ENCODE data around the gene CABP7.

CABP7 gene

GRCh38 chr22:29719899-29720645 is at the start of gene CABP7:
Gene CABP7 (plus strand): TSS chr22:29720003. CDS start chr22:29720425, 422 bp downstream.
- H3K4me3 ChIP-seq (ENCODE audit: low read length in 2 of 2), result no peak within 1 kb of the TSS
- H3K36me3 ChIP-seq (ENCODE audit: control insufficient read depth in 2 of 2, insufficient read depth in 2 of 2, low read length in 2 of 2), result no peaks in the 10 kb centered on the region
- no peak within 1 kb of the TSS for H3K9ac ChIP-seq (ENCODE audit: low read depth in 1 of 2, low read length in 2 of 2)
- no peak within 1 kb of the TSS for H3K27ac ChIP-seq (ENCODE audit: low read depth in 2 of 2, low read length in 2 of 2)
- H3K4me1 ChIP-seq (ENCODE audit: control insufficient read depth in 2 of 2, insufficient read depth in 2 of 2, low read length in 2 of 2), result no peaks in the 10 kb centered on the region
- H3K9me3 ChIP-seq (ENCODE audit: control insufficient read depth in 2 of 2, low read length in 2 of 2), result no peaks in the 10 kb centered on the region
- peaks cover 22 to 39% of the 10 kb centered on the region in 2 donors for H3K27me3 ChIP-seq (ENCODE audit: control insufficient read depth in 2 of 2, insufficient read depth in 2 of 2, low read length in 2 of 2)

DNA sequence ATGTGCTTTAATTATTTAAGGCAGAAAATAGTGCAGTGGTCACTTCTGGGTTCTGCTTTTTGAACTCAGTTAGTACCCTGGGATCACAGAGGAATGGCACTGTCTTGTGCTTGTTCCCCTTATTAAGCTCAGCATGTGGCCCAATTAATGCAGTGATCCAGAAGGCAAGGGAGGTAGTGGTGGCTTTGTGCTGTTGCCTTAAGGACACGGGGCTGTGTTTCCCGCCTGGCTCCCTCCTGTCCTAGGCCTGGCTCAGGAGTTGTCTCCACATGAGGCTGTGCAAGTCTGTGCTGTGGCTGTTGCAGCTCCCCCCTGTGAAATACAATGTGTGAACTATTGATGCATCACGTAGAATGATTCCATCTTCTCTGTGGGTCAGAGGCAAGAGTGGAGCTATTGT is 49.2 kb upstream of the CABP7 start:
- peaks cover 47 to 61% of the 10 kb centered on the region in 2 donors for H3K36me3 ChIP-seq (ENCODE audit: control insufficient read depth in 2 of 2, insufficient read depth in 2 of 2, low read length in 2 of 2)
- H3K4me1 ChIP-seq (ENCODE audit: control insufficient read depth in 2 of 2, insufficient read depth in 2 of 2, low read length in 2 of 2), result no peaks in the 10 kb centered on the region
- no peak overlapping the region for H3K27ac ChIP-seq (ENCODE audit: low read depth in 2 of 2, low read length in 2 of 2)
- no peak overlapping the region for H3K4me3 ChIP-seq (ENCODE audit: low read length in 2 of 2)
- H3K9ac ChIP-seq (ENCODE audit: low read depth in 1 of 2, low read length in 2 of 2), result no peak overlapping the region
- no peaks in the 10 kb centered on the region for H3K9me3 ChIP-seq (ENCODE audit: control insufficient read depth in 2 of 2, low read length in 2 of 2)
- no peaks in the 10 kb centered on the region for H3K27me3 ChIP-seq (ENCODE audit: control insufficient read depth in 2 of 2, insufficient read depth in 2 of 2, low read length in 2 of 2)

DNA sequence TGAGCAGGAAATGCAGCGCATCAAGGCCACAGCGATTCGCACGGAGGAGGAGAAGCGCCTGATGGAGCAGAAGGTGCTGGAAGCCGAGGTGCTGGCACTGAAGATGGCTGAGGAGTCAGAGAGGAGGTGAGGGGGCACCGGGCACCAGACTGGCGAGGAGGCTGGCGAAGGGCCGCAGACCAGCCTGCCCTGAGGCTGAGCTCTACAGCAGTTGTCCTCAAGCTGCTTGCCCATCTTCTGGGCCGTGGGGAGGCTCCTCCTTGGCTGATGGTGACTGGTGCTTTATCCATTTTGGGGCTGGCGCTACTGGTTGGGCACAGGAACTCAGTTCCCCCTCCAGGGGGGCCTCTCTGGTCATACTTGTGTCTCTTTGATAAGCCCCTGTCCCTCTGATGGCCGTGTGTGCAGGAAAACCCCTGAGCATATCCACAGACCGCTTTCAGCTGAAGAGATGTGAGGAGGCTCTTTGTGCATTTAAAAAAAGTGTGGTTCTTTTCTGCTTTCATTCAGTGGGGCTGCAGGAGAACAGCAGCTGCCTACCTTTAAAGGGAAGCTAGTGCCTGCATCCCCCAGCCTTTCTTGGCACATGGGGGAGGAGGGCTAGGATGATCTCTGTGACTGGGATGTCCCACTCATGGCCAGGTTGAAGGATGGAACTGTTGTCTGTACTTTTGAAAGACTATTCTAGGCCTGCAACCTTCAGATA is 46.3 kb upstream of the CABP7 start:
- Histone ChIP-seq H3K27me3 (ENCODE audit: control insufficient read depth in 2 of 2, insufficient read depth in 2 of 2, low read length in 2 of 2) (no peaks in the 10 kb centered on the region), H3K36me3 (ENCODE audit: control insufficient read depth in 2 of 2, insufficient read depth in 2 of 2, low read length in 2 of 2) (peaks cover 54 to 75% of the 10 kb centered on the region in 2 donors), H3K4me1 (ENCODE audit: control insufficient read depth in 2 of 2, insufficient read depth in 2 of 2, low read length in 2 of 2) (no peaks in the 10 kb centered on the region)

DNA sequence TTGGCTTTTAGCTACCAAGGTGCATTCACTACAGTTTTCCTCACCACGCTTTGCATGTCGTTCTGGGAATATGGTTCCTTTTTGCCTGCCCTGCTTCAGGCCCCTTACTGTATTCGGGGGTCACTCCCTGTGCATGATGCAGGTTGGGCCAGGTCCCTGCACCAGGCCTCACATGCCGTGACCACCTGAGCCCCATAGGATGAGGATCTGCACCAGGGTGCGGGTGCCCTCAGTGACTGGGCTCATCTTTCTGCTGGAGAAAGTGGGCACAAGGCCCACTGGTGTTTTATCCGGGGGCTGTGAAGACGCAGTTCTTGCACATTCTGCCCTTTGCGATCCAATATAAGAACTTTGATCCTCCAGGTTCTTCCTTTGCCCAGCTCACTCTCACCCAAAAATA is 45.7 kb upstream of the CABP7 start:
- H3K4me1 ChIP-seq (ENCODE audit: control insufficient read depth in 2 of 2, insufficient read depth in 2 of 2, low read length in 2 of 2), result no peaks in the 10 kb centered on the region
- no peak overlapping the region for H3K9ac ChIP-seq (ENCODE audit: low read depth in 1 of 2, low read length in 2 of 2)
- H3K36me3 ChIP-seq (ENCODE audit: control insufficient read depth in 2 of 2, insufficient read depth in 2 of 2, low read length in 2 of 2), result peaks cover 55 to 75% of the 10 kb centered on the region in 2 donors
- H3K4me3 ChIP-seq (ENCODE audit: low read length in 2 of 2), result no peak overlapping the region
- H3K27me3 ChIP-seq (ENCODE audit: control insufficient read depth in 2 of 2, insufficient read depth in 2 of 2, low read length in 2 of 2), result no peaks in the 10 kb centered on the region
- no peak overlapping the region for H3K27ac ChIP-seq (ENCODE audit: low read depth in 2 of 2, low read length in 2 of 2)
- no peaks in the 10 kb centered on the region for H3K9me3 ChIP-seq (ENCODE audit: control insufficient read depth in 2 of 2, low read length in 2 of 2)

More for the DNA sequence above, 46.3 kb upstream of the CABP7 start:
- H3K9ac ChIP-seq (ENCODE audit: low read depth in 1 of 2, low read length in 2 of 2), result no peak overlapping the region
- no peak overlapping the region for H3K27ac ChIP-seq (ENCODE audit: low read depth in 2 of 2, low read length in 2 of 2)
- H3K4me3 ChIP-seq (ENCODE audit: low read length in 2 of 2), result no peak overlapping the region
- no peaks in the 10 kb centered on the region for H3K9me3 ChIP-seq (ENCODE audit: control insufficient read depth in 2 of 2, low read length in 2 of 2)

GRCh38 chr22:29679316-29679715 is 40.5 kb upstream of the CABP7 start:
- H3K9me3 ChIP-seq (ENCODE audit: control insufficient read depth in 2 of 2, low read length in 2 of 2), result no peaks in the 10 kb centered on the region
- H3K4me3 ChIP-seq (ENCODE audit: low read length in 2 of 2), result no peak overlapping the region
- H3K4me1 ChIP-seq (ENCODE audit: control insufficient read depth in 2 of 2, insufficient read depth in 2 of 2, low read length in 2 of 2), result no peaks in the 10 kb centered on the region
- H3K27me3 ChIP-seq (ENCODE audit: control insufficient read depth in 2 of 2, insufficient read depth in 2 of 2, low read length in 2 of 2), result no peaks in the 10 kb centered on the region
- H3K36me3 ChIP-seq (ENCODE audit: control insufficient read depth in 2 of 2, insufficient read depth in 2 of 2, low read length in 2 of 2), result peaks cover 60 to 73% of the 10 kb centered on the region in 2 donors
- H3K27ac ChIP-seq (ENCODE audit: low read depth in 2 of 2, low read length in 2 of 2), result no peak overlapping the region
- H3K9ac ChIP-seq (ENCODE audit: low read depth in 1 of 2, low read length in 2 of 2), result no peak overlapping the region

GRCh38 chr22:29683536-29683935 is 36.3 kb upstream of the CABP7 start:
- Histone ChIP-seq H3K27ac (ENCODE audit: low read depth in 2 of 2, low read length in 2 of 2) (no peak overlapping the region), H3K4me3 (ENCODE audit: low read length in 2 of 2) (no peak overlapping the region), H3K9ac (ENCODE audit: low read depth in 1 of 2, low read length in 2 of 2) (no peak overlapping the region), H3K4me1 (ENCODE audit: control insufficient read depth in 2 of 2, insufficient read depth in 2 of 2, low read length in 2 of 2) (no peaks in the 10 kb centered on the region), H3K9me3 (ENCODE audit: control insufficient read depth in 2 of 2, low read length in 2 of 2) (no peaks in the 10 kb centered on the region), H3K36me3 (ENCODE audit: control insufficient read depth in 2 of 2, insufficient read depth in 2 of 2, low read length in 2 of 2) (peaks cover 40 to 51% of the 10 kb centered on the region in 2 donors), H3K27me3 (ENCODE audit: control insufficient read depth in 2 of 2, insufficient read depth in 2 of 2, low read length in 2 of 2) (no peaks in the 10 kb centered on the region)

DNA sequence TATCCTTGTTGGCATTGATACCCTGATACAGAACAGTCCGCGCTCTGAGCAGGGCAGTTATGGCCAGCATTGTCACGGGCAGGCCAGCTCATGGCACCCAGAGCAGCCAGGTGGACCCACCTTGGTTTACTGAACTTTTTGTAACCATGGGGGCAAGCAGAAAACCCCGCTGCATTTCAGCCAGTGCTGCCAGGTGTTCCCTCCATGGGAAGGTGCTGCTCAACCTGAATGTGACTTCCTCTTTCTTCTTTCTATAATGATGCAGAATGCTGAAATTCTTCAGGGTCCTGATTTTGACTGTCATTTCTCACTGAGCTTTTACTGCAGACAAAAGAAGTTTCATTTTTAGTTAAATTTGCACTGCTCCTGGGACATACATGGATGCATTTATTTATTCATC is 35.6 kb upstream of the CABP7 start:
- Histone ChIP-seq H3K9me3 (ENCODE audit: control insufficient read depth in 2 of 2, low read length in 2 of 2) (no peaks in the 10 kb centered on the region), H3K36me3 (ENCODE audit: control insufficient read depth in 2 of 2, insufficient read depth in 2 of 2, low read length in 2 of 2) (peaks cover 33 to 44% of the 10 kb centered on the region in 2 donors), H3K27me3 (ENCODE audit: control insufficient read depth in 2 of 2, insufficient read depth in 2 of 2, low read length in 2 of 2) (no peaks in the 10 kb centered on the region), H3K4me3 (ENCODE audit: low read length in 2 of 2) (no peak overlapping the region), H3K9ac (ENCODE audit: low read depth in 1 of 2, low read length in 2 of 2) (no peak overlapping the region), H3K4me1 (ENCODE audit: control insufficient read depth in 2 of 2, insufficient read depth in 2 of 2, low read length in 2 of 2) (no peaks in the 10 kb centered on the region), H3K27ac (ENCODE audit: low read depth in 2 of 2, low read length in 2 of 2) (no peak overlapping the region)

- Histone ChIP-seq H3K9me3 (ENCODE audit: control insufficient read depth in 2 of 2, low read length in 2 of 2) (no peaks in the 10 kb centered on the region), H3K27me3 (ENCODE audit: control insufficient read depth in 2 of 2, insufficient read depth in 2 of 2, low read length in 2 of 2) (no peaks in the 10 kb centered on the region), H3K4me1 (ENCODE audit: control insufficient read depth in 2 of 2, insufficient read depth in 2 of 2, low read length in 2 of 2) (peaks cover 0 to 4% of the 10 kb centered on the region in 2 donors), H3K4me3 (ENCODE audit: low read length in 2 of 2) (no peak overlapping the region), H3K9ac (ENCODE audit: low read depth in 1 of 2, low read length in 2 of 2) (no peak overlapping the region), H3K27ac (ENCODE audit: low read depth in 2 of 2, low read length in 2 of 2) (no peak overlapping the region), H3K36me3 (ENCODE audit: control insufficient read depth in 2 of 2, insufficient read depth in 2 of 2, low read length in 2 of 2) (peaks cover 10 to 26% of the 10 kb centered on the region in 2 donors)
Observed at GRCh38 chr22:29689206-29689879, 30.5 kb upstream of the CABP7 start.

DNA sequence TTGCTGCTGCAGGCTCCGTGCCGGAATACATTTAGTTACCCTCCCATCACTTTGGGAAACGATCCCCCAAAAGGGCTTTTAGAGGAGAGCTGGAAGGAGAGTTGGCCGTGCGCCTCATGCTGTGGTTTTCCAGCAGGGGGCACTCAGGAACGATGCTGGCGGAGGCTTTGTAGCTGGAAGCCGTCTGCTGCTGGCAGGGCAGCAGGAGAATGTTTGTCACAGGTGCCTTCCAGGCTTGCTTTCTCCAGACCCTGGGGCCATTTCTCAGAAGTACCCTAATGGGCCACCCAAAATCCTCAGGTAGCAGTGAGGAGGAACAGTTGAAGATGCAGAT is 30.0 kb upstream of the CABP7 start:
- Histone ChIP-seq H3K4me3 (ENCODE audit: low read length in 2 of 2) (no peak overlapping the region), H3K36me3 (ENCODE audit: control insufficient read depth in 2 of 2, insufficient read depth in 2 of 2, low read length in 2 of 2) (peaks cover 10 to 24% of the 10 kb centered on the region in 2 donors), H3K4me1 (ENCODE audit: control insufficient read depth in 2 of 2, insufficient read depth in 2 of 2, low read length in 2 of 2) (peaks cover 0 to 4% of the 10 kb centered on the region in 2 donors), H3K27ac (ENCODE audit: low read depth in 2 of 2, low read length in 2 of 2) (no peak overlapping the region), H3K27me3 (ENCODE audit: control insufficient read depth in 2 of 2, insufficient read depth in 2 of 2, low read length in 2 of 2) (no peaks in the 10 kb centered on the region), H3K9me3 (ENCODE audit: control insufficient read depth in 2 of 2, low read length in 2 of 2) (no peaks in the 10 kb centered on the region), H3K9ac (ENCODE audit: low read depth in 1 of 2, low read length in 2 of 2) (no peak overlapping the region)

GRCh38 chr22:29690476-29690875 is 29.3 kb upstream of the CABP7 start:
- Histone ChIP-seq H3K9ac (ENCODE audit: low read depth in 1 of 2, low read length in 2 of 2) (no peak overlapping the region), H3K27ac (ENCODE audit: low read depth in 2 of 2, low read length in 2 of 2) (no peak overlapping the region), H3K36me3 (ENCODE audit: control insufficient read depth in 2 of 2, insufficient read depth in 2 of 2, low read length in 2 of 2) (peaks cover 13 to 27% of the 10 kb centered on the region in 2 donors), H3K27me3 (ENCODE audit: control insufficient read depth in 2 of 2, insufficient read depth in 2 of 2, low read length in 2 of 2) (no peaks in the 10 kb centered on the region), H3K4me3 (ENCODE audit: low read length in 2 of 2) (no peak overlapping the region), H3K9me3 (ENCODE audit: control insufficient read depth in 2 of 2, low read length in 2 of 2) (no peaks in the 10 kb centered on the region), H3K4me1 (ENCODE audit: control insufficient read depth in 2 of 2, insufficient read depth in 2 of 2, low read length in 2 of 2) (peaks cover 0 to 4% of the 10 kb centered on the region in 2 donors)
